ENCODE results near the gene NFATC2.

NFATC2 gene

DNA sequence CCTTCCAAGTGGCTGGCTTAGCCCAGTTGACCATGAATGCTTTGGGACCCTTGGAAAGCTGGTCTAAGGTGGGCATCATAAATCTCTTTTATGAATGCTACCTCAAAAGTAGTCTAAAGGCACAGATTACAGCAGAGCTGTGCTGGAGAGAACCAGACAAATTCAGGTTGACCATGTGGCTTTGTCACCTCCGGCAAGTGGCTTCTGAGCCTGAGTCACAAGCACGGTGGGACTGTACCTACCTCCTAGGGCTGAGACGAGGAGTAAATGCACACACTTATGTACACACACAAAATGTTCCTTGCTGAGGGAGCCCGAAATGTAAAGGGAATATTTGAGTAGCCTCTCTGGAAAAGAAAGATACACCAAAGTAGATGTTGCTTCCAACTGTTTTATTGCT, 155.9 kb downstream of the NFATC2 start:
- no peak for DNase-seq

DNA sequence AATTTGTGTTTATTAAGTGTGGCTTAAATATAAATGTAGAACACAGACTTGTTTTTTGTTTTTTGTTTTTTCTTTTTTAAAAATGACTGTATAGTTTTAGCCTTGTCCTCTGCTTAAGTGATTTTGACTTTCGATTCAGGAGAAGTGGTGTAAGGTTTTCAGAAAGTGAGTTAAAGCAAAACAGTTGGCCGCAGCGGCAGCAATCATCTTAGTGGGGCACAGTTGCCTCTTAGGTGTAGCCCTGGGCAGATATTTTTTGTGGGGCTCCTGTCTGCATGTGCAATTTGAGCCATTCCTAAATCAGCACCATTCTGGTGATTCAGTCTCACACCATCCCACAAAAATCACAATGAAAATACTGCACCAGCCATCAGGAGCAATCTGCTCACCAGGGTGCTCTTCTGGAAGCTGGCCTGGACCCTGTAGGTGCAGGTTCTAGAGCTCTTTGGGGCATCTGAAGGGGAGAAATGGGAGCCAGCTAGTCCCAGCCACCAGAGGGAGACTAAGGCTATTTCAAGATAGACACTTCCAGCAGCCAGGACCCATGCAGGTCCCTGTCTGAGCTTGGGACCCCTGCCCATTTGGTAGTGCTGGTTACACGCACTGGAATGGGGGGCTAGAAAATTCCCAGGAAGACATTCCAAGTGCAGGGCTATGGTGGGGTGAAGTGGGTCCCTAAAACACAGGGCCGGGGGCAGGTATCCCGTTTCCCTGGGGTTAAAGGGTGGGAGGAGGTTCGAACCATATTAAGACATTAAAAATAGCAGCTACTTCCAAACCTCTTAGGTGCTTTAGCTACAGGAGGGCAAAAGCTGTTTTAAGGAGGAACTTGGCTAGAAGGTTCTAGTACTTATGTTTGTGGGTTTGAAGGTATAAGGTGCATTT, 156.6 kb downstream of the NFATC2 start:
- DNase-seq: no peak

DNA sequence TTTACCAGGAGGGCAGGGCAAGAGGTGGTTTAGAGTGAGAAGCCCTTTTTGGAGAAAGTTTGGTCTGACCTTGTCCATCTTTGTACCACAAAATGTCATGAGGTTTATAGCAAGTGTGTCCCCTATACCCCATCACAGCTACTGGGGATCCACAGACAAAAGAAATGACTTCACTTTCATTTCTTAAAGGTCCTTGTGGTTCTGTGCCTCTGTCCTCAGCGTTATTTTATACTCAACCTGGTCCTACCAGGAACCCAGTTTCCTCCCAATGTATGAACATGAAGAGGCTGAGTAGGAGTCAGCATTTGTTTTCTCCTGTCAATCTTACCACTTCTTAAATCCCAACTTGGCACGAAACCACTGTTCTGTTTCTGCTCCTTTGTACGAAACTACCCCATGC, 157.6 kb downstream of the NFATC2 start:
- DNase-seq: no peak

DNA sequence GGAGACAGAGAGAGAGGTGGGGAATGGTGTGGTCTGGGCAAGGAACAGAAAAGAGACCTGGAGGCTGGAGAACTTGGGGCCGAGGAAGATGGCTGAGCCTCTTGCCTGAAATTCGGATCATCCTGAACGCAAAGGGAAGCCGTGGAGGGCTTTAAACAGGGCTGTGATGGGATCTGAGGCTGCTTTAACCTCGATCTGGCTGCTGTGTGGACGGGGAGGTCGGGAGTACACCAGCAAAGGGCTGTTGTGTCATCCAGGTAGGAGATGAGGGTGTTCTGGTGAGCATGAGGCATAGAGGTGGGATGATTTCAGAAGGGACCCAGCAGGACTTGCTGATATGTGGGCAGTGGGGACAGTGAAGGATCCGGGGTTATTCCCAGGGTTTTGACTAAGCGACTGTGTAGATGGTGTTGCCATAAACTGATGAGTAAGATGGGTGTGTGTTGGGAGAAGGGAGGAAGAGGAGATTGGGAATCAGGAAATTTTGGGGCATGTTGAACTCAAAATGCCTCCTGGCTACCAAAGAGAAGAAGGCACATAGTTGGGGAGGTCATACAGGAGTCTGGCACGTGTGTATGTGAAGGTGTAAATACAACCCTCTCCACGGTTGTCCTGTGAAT, 158.5 kb downstream of the NFATC2 start:
- no peak for DNase-seq

DNA sequence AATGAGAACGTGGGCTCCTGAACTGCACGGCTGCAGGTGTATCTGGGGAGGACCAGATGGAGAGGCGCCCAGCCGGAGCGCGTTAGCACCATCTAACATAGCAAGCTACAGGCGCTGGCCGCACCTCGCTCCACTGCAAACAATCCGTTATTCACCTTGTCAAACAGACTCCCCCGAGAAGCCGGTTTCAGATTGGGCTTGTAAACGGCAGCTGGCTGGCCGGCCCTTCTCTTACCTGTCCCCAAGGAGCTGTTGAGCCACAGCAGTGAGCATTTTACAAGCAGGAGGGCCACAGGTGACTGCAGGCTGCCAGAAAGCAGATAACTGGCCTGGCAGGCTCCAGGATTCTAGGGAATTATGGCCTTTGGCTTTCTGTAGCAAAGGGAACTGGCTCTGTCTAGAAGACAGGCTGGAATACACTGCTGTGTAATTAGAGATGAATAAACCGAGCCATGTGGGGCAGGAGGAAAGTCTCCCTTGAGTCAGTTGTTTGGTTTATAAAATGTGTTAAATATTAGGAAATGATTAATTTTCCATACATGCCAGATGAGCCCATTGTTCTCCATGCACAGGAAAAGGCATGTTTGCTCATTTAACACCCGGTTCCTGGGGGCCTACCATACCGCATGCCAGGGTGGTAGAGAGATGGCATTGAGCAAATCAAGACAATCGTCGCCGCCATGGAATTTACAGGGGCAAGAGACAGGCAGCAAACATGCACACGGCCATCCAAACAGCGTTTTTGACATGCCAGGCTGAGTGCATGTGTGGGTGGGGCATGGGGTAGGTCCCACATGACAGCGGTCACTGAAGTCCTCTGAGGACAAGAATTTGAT, 159.3 kb downstream of the NFATC2 start:
- DNase-seq: peak; percentile 58

DNA sequence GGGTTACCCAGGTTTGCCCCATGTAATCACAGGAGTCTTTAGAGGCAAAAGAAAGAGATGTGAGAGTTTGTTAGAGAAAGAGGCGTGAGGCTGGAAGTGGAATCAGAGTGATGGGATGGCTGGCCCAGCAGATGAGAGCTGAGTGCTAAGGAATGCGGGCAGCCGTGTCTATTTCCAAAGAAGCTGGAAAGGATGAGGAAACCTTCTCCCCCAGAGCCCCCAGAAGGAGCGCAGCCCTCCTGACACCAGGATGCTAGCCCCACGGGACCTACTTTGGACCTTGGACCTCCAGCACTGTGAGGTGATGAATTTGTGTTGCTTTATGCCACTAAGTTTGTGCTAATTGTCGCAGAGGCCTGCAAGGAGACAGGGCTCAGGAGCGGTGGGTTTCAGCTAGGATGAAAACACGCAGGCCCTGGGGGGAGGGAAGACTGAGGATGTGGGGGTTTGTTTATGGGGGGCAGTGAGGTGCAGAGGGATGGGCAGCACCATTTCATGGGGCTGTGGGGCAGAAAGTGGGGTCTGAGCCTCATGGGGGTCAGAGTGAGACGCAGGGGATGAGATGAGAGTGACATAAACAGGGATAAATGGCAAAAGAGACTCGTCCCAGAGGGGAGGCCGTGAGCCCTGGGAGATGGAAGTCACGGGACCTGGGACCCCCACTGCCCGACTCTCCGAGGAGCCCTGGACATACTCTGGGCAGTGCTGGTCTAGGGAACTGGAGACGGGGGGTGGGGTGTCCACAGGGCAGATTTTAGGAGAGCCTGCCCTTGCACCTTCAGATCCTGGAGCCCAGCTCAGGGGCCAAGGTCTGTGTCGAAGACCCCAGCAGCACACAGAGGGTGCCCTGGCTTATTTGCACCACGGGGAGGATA, 160.2 kb downstream of the NFATC2 start:
- no peak for DNase-seq

DNA sequence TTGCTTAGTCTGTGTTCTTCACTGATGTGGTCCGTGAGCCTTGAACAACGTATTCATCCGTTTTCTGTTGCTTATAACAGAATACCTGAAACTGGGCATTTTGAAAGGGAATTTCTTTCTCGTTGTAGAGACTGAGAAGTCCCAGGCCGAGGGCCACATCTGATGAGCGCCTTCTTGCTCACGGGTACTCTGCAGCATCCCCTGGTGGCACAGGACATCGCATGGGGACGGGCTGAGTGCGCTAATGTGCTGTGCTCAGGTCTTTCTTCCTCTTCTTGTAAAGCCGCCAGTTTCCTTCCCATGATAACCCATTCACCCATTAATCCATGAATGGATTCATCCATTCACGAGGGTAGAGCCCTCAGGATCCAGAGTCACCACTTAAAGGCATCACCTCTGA, 161.0 kb downstream of the NFATC2 start:
- DNase-seq: no peak

DNA sequence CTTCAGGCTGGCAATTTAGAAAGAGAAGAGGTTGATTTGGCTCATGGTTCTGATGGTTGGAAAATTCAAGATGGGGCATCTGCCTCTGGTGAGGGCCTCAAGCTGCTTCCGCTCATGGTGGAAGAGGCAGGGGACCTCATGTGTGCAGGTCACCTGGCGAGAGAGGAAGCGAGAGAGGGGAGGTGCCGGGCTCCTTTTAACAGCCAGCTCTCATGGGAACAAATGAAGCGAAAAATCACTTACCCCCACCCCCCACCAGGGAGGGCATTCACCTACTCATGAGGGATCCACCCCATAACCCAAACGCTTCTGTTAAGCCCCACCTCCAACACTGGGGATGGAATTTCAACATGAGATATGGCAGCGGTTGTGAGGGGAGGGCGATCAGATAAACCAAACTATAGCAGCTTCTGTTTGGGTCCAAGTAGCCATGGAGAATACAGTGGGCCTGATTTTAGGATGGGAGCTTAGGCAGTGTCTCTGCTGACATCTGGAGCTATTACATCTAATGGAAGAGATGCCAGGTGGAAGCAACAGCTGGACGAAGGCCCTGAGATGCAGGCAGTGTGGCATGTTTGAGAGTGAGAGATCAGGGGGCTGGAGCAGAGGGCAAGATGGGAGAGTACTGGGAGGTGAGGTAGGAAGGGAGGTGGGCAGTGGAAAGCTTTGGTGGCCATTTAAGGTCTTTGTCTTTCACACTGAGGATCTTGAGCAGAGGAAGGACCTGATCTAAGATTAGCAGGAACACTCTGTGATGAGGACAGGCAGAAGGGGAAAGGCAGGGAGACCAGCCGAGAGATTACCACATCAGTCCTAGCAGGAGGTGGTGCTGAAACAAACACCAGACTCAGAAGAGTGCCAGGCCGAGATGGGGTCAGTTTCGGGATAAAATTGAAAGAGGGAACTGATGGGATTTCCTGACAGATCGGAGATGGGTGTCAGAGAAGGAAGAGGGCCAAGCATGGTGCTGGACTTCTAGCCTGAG, 161.8 kb downstream of the NFATC2 start:
- DNase-seq: no peak

DNA sequence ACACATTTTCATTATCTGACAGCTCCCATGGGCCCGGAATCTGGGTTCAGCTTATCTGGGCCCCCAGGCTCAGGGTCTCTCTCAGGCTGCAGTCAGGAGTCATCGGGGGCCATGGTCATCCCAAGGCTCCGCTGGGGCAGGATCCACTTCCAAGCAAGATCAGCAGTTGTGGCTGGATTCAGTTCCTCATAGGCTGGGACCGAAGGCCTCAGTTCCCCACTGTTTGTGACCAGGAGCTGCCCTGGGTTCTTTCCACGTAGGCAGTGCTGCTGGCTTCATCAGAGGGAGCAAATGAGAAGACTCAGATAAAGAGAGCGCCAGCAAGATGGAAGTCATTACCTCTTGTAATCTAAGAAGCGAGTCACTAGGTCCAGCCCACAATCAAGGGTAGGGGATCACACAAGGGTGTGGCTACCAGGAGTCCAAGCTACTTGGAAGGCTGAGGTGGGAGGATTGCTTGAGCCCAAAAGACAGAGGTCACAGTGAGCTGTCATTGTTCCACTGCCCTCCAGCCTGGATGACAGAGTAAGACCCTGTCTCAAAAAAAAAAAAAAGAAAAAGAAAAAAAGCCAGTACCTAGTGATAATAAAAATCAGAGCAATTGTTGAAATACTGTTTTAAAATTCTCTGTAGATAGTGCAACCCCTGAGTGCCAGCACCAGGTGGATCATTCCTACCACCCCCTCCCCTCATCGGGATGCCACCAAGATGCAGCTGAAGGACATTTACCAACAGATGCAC, 162.7 kb downstream of the NFATC2 start:
- no peak for DNase-seq

DNA sequence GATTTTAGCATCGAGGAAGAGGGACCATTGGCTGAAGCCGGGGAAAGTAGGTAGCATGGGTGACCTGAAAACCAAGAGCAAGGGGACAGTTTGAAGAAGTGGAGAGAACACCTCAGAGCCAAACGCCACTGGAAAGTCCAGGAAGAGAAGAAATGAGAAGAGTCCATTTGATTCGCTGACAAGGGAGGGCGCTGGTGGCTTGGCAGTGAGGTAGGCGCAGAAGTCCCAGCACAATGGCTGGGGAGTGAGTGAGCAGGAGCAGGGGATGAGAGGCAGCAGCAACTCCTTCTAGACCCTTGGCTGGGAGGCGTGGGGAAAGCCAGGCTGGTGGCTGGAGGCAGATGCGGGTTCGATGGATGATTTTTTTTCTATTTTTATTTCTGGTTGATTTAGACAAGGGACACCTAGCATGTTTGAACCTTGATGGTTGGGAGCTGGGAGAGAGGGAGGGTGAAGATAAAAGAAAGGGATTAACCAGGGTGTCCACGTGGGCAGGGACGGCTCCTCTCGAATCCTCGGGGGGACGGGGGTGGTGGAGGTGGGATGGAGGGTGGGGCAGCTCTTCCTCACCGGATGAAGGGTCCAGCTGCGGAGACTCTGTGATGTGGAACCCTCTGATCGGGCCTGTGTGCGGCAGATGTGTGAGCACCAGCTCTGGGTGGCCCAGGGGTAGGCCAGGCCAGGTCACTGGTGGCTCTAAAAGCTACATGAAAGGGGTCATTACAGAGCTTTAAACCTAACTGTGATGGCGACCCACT, 164.2 kb downstream of the NFATC2 start:
- DNase-seq: no peak

DNA sequence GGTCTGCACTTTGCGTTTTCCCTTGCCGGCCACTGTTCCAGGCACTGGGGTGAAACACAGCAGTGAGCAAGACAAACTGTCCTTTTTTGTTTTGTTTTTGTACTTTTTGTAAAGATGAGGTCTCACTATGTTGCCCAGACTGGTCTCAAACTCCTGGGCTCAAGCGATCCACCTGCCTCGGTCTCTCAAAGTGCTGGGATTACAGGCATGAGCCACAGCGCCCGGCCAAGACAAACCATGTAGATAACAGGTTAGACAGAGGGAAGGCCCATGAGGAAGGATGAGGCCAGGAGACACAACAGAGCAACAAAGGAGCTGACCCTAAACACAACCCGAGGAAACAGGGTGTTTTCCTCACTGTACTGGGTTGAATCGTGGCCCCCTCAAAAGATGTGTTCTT, 165.4 kb downstream of the NFATC2 start:
- DNase-seq: no peak

DNA sequence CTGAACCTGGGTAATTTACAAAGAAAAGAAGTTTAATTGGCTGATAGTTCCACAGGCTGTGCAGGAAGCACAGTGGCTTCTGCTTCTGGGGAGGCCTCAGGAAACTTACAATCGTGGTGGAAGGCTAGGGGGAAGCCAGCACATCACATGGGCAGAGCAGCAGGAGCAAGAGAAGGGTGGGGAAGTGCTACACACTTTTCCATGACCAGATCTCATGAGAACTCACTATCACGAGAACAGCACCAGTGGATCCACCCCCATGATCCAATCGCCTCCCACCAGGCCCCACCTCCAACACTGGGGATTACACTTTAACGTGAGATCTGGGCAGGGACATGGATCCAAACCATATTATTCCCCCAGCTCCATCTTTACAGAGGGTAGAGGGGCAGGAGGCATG, 166.4 kb downstream of the NFATC2 start:
- DNase-seq: no peak

DNA sequence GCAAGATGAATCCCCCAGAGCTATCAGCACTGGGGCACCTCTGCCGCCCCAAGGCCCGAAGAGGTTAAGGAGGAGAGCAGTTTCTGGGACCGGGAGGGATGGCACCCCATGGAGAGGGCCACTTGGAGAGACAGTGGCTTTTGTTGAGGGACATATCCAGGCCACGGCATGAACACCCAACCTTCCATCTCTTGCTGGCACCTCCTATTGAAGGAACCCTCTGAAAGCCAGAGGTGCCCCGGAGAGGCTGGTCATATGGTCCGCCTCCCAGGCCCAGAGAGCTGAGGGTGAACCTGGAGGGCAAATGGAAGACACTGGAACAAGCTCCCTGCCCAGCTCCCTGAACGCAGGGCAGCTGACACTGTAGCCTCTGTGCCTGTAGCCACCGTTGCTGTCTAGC, 167.0 kb downstream of the NFATC2 start:
- no peak for DNase-seq

DNA sequence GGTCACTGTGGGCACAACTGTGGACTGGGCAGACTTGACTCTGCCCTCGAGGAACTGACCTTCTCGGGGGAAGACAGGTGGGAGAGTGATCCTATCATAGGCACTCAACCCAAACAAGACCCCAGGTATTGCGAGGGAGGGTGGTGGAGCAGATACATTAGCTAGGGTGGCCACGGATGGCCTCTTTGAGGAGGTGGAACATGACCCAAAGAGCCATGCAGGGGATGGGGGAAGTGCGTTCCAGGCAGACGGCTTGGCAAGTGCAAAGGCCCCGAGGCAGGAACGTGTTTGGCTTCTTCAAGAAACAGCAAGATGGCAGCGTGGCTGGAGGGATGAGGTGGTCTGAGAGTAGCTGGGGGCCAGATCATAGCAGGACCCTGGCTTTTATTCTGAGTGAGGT, 167.6 kb downstream of the NFATC2 start:
- DNase-seq: no peak

DNA sequence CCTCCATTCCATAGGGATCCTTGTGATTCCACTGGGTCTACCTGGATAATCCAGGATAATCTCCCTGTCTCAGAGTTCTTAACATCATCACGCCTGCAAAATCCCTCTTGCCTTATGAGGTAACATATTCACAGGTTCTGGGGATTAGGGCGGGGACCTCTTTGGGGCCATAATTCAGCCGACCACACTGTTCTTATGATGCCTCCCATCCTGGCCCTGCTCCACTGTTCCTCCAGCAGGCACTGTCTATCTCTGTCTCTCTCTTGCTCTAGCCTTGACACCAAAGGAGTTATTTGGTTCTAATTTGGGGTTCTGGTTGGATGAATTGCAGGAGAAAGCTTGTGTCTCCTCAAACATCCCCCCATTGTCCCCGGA, 168.1 kb downstream of the NFATC2 start:
- DNase-seq: no peak

DNA sequence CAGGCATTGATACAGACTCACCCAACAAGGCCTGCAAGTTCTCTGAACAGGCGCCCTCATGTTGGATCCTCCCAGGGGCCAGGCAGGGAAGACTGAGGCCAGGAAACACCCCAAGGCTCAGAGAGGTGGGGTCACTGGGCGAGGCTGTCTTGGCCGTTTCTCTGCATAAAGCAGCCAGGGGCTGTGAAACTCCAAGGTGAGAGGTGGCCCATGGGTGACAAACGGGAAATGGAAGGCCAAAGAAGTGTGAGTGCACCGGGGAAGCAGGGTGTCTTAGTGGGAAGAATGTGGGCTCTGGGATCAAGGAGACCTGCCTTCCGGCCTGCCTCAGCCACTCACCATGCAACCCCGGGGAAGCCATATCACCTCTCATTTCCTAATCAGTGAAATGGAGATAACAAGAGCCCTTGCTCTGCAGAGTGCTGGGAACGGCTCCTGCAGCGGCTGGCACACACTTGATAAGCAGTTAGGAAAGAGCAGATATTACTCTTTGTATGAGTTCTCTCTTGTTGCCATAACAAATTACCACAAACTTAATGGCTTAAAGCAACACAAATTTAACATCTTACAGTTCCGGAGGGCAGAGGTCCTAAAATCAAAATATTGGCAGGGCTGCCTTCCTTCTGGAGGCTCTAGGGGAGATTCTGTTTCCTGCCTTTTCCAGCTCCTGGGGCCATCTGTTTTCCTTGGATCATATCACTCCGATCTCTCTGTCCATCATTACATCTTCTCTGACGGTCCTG, 168.6 kb downstream of the NFATC2 start:
- no peak for DNase-seq

DNA sequence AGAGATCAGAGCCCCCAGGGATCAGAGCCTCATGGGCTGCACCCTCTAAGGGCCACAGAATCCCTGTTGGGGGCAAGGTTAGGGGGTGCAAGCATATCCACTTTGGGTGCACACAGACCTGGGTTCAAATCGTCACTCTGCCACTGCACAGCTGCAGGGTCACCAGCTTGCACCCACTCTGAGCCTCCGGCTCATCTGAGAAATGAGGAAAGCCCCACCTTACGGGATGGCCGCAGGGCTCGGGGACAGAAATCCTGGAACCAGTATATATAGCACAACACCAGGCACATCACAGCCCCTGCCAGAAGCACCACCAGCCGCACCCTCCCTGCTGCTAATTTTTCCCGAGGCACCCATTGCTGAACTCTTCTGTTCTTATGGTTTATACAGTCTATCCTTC, 169.6 kb downstream of the NFATC2 start:
- no peak for DNase-seq

DNA sequence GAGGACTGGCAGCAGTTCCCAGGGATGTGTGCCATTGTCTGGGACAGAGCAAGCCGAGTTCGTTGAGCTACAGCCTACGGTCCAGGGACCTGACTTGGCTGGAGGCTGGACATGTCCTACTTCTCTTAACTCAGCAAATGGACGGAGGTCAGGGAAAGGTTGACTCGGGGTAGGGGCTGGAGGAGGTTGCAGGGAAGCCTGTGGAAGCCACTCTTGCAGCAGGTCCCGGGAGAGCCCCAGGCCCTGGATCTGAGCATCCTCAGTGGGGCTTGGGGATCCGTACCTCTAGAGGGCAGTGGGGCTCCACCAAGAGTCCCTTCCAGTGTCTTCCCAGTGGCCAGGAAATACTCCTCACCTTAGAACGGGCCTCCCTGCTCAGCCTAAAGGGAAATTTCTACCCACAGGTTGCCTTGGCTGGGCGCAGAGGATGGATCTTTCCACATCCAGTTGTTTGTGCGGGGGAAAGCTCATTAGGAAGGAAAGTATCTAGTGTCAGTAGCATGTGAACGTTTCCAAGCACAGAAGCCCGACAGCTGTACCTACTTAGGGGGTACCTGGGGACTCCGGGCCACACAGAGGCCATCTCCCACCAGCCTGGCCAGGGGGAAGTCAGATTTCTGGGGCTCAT, 170.2 kb downstream of the NFATC2 start:
- peak; percentile 14 for DNase-seq

DNA sequence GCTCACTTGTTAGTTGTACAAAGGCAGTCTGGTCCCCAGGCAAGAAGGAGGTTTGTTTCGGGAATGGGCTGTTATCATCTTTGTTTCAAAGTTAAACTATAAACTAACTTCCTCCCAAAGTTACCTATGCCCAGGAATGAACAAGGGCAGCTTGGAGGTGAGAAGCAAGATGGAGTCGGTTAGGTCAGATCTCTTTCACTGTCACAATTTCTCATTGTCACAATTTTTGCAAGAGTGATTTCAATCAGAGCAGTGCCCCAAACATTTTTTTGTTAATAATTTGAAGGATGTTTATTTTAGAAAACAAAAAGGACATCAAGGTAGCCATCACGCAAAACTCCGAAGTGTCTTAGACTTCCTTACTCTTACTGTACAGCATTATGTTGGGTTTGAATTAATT, 170.8 kb downstream of the NFATC2 start:
- DNase-seq: no peak
